Measurements from ENCODE around the gene ATP6V0B. TPM values are rescaled to one million over a fixed set of nuclear protein-coding genes. Genes with fewer than 3 reads are reported as not detected.

The ATP6V0B gene
- total RNA-seq, 1 donor from 2014 or later = 123 TPM

DNA sequence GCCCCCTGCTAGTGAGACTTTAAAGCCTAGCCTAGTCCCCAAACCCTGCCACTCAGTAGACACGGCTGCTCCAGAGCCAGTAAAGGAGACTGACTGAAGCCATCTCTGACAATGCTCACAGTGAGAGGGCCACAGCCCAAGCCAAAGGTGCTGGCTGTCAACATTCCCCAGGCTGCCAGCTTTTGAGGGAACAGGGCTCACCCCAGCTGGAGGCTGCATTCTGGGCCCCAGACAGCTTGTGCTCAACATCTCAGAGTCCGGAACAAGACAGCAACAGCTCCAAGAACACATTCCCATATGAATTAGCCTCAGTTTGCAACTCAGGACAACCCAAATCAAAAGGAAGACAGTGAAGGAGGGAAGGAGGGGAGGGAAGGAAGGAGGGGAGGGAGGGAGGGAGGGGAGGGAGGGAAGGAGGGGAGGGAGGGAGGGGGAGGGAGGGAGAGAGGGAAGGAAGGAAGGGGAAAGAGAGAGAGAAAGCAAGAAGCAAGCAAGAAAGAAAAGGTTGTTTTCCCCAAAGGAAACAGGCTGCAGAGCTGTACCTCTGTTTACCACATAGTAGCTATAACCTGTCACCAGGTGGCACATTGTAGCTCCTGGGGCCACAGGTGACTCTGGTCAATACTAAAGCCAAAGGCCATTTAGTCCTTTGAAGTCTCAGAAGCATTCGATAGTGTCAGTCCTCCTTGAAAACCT is 35.7 kb upstream of the ATP6V0B start:
- H3K4me1 Mint-ChIP-seq (ENCODE audit: low read depth) = peaks cover 3% of the 10 kb centered on the region
- peaks cover 10% of the 10 kb centered on the region for H3K27me3 Mint-ChIP-seq (ENCODE audit: low read depth)
- no peak overlapping the region for H3K27ac Mint-ChIP-seq (ENCODE audit: unreplicated experiment)
- DNase-seq (ENCODE audit: low spot score) = no peak
- no peaks in the 10 kb centered on the region for H3K9me3 Mint-ChIP-seq (ENCODE audit: low read depth)
- TF ChIP-seq, protein P1, sequence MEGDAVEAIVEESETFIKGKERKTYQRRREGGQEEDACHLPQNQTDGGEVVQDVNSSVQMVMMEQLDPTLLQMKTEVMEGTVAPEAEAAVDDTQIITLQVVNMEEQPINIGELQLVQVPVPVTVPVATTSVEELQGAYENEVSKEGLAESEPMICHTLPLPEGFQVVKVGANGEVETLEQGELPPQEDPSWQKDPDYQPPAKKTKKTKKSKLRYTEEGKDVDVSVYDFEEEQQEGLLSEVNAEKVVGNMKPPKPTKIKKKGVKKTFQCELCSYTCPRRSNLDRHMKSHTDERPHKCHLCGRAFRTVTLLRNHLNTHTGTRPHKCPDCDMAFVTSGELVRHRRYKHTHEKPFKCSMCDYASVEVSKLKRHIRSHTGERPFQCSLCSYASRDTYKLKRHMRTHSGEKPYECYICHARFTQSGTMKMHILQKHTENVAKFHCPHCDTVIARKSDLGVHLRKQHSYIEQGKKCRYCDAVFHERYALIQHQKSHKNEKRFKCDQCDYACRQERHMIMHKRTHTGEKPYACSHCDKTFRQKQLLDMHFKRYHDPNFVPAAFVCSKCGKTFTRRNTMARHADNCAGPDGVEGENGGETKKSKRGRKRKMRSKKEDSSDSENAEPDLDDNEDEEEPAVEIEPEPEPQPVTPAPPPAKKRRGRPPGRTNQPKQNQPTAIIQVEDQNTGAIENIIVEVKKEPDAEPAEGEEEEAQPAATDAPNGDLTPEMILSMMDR (IDR thresholded peaks at IDR 0.05) = no peak
- H3K4me3 Mint-ChIP-seq (ENCODE audit: unreplicated experiment) = no peak overlapping the region
- H3K36me3 Mint-ChIP-seq (ENCODE audit: low read depth) = peaks cover 3% of the 10 kb centered on the region

DNA sequence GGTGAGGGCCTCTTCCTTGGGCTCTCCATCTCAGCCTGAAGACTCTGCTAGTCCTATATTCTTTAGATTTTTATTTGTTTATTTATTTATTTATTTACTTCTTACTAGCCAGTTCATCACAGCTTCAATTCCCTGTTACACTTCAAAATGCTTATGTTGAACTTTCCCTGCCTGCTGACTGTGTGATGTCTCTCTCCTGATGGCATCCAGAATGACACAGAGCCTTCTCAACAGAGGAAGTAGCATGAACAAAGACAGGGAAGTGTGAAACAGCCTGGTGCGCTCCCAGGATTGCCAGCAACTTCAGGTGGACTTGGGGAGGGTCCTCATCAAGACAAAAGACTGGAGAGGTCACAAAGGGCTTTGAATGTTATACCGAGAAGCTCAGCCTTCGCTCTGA is 32.3 kb upstream of the ATP6V0B start:
- H3K27me3 Mint-ChIP-seq (ENCODE audit: low read depth) = peaks cover 10% of the 10 kb centered on the region

DNA sequence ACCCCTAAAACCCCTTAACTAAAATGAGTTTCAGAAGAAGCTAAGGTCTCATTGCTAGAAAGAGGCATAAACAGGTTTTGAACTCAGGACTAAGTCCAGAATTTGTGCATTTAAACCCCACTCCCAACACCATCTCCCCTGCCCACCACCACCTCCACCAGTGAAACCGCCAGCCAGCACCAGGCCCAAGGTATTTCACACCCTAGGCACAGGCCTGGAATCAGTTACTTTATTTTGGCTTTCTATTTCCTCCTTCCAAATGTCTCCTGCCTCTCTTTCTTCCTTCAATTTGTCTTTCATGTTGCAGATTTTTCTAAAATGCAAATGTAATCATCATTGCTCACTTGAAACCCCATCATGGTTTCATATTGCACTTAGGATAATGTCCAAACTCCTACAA is 29.9 kb upstream of the ATP6V0B start:
- Mint-ChIP-seq H3K36me3 (ENCODE audit: low read depth) (peaks cover 1% of the 10 kb centered on the region), H3K27ac (ENCODE audit: unreplicated experiment) (no peak overlapping the region), H3K4me1 (ENCODE audit: low read depth) (peaks cover 28% of the 10 kb centered on the region), H3K27me3 (ENCODE audit: low read depth) (peaks cover 3% of the 10 kb centered on the region), H3K4me3 (ENCODE audit: unreplicated experiment) (no peak overlapping the region), H3K9me3 (ENCODE audit: low read depth) (no peaks in the 10 kb centered on the region)
- no peak for DNase-seq (ENCODE audit: low spot score)
- TF ChIP-seq, protein P1 (IDR thresholded peaks at IDR 0.05) = no peak

More for the DNA sequence above, 32.3 kb upstream of the ATP6V0B start:
- H3K4me3 Mint-ChIP-seq (ENCODE audit: unreplicated experiment) = no peak overlapping the region
- no peak overlapping the region for H3K27ac Mint-ChIP-seq (ENCODE audit: unreplicated experiment)
- TF ChIP-seq, protein P1 (IDR thresholded peaks at IDR 0.05) = no peak
- H3K4me1 Mint-ChIP-seq (ENCODE audit: low read depth) = peaks cover 10% of the 10 kb centered on the region
- H3K9me3 Mint-ChIP-seq (ENCODE audit: low read depth) = no peaks in the 10 kb centered on the region
- H3K36me3 Mint-ChIP-seq (ENCODE audit: low read depth) = peaks cover 3% of the 10 kb centered on the region
- DNase-seq (ENCODE audit: low spot score) = no peak

DNA sequence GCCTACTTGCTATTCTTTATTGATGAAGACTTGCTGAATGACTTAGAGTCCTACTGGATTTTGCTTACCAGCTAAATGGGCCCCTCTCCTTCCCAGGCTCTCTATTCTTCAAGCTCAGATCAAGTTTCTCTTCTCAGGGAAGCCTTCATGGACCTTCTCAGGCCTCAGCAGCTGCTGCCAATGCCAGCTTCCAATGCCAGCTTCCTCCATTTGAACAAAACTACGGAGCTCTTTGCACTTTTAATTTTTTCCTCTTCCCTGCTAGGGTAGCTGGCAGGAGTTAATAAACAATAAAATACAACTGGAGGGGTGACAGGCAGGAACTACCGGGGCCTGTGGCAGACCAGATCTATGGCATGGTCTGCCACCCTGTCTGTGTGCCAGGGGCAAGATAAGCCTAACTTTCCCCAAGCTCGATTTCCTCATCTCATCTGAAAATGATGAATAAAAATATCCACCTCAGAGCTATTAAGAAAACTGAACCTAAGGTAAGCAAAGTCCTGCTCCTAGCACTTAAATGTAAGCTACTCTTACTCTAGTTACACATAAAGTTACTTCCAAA is 29.0 kb upstream of the ATP6V0B start:
- no peak for DNase-seq (ENCODE audit: low spot score)
- TF ChIP-seq, protein P1 (IDR thresholded peaks at IDR 0.05) = no peak
- Mint-ChIP-seq H3K4me1 (ENCODE audit: low read depth) (peaks cover 32% of the 10 kb centered on the region), H3K4me3 (ENCODE audit: unreplicated experiment) (peak overlapping the region; percentile 86), H3K27me3 (ENCODE audit: low read depth) (no peaks in the 10 kb centered on the region), H3K36me3 (ENCODE audit: low read depth) (peaks cover 6% of the 10 kb centered on the region), H3K27ac (ENCODE audit: unreplicated experiment) (peak overlapping the region; percentile 98), H3K9me3 (ENCODE audit: low read depth) (no peaks in the 10 kb centered on the region)

DNA sequence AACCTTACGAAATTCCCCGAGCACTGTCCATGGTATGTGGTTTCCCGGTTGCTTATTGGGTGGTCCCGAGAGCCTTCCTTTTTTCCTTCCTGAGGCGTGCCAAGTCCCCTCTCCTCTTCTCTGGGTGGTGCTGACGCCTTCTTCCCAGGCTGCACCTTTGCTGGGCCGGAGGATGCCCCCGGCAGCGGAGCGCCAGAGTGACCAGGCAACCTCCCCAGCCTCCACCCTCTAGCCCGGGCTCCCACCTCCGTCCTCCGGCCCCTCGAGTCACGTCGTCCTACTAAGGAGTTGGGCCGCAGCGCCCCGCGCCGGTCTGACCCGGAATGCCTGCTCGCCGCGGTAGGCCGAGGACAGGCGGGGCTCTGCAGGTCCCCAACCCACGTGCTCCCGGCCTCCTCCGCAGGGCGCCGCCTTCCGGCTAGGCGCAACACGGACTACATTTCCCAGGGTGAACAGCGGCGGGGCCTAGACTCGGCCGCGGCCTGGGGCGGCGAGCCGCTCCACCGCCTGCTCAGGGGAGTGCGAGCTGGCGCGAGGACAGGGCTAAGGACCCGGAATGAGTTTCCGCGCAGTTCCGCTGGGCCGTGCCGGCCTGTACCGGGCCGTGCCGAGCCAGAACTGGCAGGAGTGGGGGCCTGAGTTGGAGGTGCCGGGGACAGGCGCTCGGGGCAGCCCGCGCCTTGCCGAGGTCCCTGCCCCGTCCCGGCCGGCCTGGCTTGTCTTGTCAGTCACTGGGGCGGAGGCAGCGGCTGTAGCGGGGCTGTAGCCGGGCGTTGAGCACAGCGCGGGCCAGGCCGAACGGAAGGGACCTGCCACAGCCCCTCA is 28.3 kb upstream of the ATP6V0B start, which contains the start of gene IPO13:
TSS of gene IPO13 (plus strand) at position 715 of the 825 bp plus-strand sequence. CDS start 651 bp downstream, outside the sequence.
- H3K4me1 Mint-ChIP-seq (ENCODE audit: low read depth) = peaks cover 33% of the 10 kb centered on the region
- H3K27me3 Mint-ChIP-seq (ENCODE audit: low read depth) = no peaks in the 10 kb centered on the region
- peaks cover 6% of the 10 kb centered on the region for H3K36me3 Mint-ChIP-seq (ENCODE audit: low read depth)
- H3K4me3 Mint-ChIP-seq (ENCODE audit: unreplicated experiment) = peak within 1 kb of the TSS; percentile 86
- peak within 1 kb of the TSS; percentile 98 for H3K27ac Mint-ChIP-seq (ENCODE audit: unreplicated experiment)
- TF ChIP-seq, protein P1 (IDR thresholded peaks at IDR 0.05) = peak; percentile 82
- no peaks in the 10 kb centered on the region for H3K9me3 Mint-ChIP-seq (ENCODE audit: low read depth)
- peak; percentile 98 for DNase-seq (ENCODE audit: low spot score)

Measured in chondrocyte (in vitro differentiated cells).